Measurements from ENCODE around the gene SLC47A2. TPM values are rescaled to one million over a fixed set of nuclear protein-coding genes. Genes with fewer than 3 reads are reported as not detected.

The SLC47A2 gene
- total RNA-seq, 1 donor from 2014 or later, result not detected

DNA sequence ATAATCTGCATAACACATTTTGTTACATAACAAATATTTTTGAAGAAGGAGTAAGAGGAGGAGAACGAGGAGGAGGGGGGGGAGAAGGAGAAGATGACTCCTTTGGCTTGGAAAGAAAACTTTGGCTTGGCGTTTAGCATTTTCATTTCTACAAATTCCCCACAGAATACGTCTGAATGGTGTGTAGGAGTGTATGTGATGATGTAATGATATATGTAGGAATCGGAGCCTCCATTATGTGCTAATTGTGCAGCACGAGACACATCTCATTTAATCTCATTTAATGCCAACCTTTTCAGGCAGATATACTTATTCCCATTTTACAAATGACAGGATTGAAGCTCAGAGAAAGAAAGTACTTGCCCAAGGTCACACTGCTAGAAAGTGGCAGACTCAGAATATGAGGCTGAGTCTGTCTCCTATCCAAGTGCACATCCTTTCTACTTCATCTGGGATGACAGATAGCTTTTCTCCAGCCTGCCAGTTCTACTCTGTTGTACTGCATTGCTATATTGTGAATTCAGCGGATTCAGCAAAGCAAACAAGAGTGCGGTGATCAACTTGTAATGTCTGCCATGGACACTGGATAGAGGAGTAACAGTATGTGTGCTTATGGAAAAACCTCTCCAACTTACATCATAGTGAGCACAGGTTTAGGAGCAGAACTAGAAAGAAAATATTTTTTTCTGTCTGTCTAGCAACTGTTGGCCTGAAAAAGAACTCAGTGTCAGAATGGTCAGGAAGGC lies 10.4 kb upstream of the SLC47A2 start:
- Mint-ChIP-seq H3K36me3 (ENCODE audit: low read depth) (no peaks in the 10 kb centered on the region), H3K27ac (no peak overlapping the region), H3K4me3 (no peak overlapping the region), H3K4me1 (peaks cover 2% of the 10 kb centered on the region), H3K27me3 (peaks cover 12% of the 10 kb centered on the region), H3K9me3 (no peaks in the 10 kb centered on the region)
- intact Hi-C loops (cut with micrococcal nuclease), result no loop called here
- DNase-seq, result no peak

DNA sequence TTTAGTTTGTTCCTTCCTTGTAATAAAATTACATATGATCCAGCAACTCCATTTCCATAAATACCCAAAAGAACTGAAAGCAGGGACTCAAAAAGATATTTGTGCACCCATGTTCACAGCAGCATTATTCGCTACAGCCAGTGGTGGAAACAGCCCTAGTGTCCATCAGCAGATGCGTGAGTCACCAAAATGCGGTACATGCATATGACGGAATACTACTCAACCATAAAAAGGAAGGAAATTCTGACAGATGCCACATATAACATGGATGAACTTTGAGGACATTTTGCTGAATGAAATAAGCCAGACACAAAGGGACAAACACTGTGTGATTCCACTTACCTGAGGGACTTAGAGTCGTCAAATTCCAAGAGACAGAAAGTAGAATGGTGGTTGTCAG lies 9.1 kb upstream of the SLC47A2 start:
- peaks cover 2% of the 10 kb centered on the region for H3K4me1 Mint-ChIP-seq
- H3K27ac Mint-ChIP-seq, result no peak overlapping the region
- no peak overlapping the region for H3K4me3 Mint-ChIP-seq
- intact Hi-C loops (cut with micrococcal nuclease), result no loop called here
- H3K9me3 Mint-ChIP-seq, result no peaks in the 10 kb centered on the region
- H3K36me3 Mint-ChIP-seq (ENCODE audit: low read depth), result no peaks in the 10 kb centered on the region
- no peak for DNase-seq
- peaks cover 12% of the 10 kb centered on the region for H3K27me3 Mint-ChIP-seq

DNA sequence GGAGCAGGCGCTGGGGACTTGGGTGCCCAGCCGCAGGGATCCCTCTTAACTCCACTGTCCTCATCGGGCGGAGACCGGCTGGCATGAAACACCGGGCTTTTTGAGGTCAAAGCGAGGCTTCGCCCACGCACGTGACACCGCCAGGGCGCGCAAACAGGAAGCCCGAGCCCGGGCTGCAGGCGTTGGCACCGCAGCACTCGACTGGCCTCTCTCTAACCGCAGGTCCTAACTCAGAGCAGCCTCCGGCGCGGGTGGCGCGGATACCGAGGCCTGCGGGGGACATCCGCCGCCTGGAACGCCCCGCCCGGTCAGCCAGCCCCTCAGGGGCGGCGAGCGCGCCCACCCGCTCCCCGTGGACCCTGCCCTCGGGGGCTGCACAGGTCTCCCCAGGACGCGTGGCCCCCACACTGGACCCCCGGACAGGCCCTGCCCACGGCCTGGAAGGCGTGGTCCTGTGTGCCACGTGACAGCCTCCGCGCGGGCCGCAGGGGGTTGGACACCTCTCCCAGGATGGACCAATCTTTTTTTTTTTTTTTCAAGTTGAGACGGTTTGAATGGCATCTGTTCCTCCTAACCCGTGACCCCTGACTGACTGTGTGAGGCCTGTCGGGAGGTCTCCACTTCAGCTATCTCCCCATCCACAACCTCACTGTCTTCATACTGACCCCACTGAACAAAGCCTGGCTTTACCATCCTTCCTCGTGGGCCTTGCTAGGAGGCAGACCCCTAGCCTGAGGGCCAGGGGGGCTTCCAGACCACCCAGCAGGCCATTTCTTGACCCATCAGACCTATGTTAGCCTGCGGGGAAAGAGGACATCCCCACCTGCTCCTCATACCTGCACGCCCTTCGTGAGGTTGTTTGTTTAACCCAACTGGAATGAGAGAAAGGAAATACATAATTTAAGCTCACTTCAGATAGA lies 8.4 kb upstream of the SLC47A2 start:
- no peaks in the 10 kb centered on the region for H3K36me3 Mint-ChIP-seq (ENCODE audit: low read depth)
- intact Hi-C loops (cut with micrococcal nuclease), result no loop called here
- H3K4me1 Mint-ChIP-seq, result peaks cover 2% of the 10 kb centered on the region
- DNase-seq, result no peak
- no peak overlapping the region for H3K27ac Mint-ChIP-seq
- peaks cover 12% of the 10 kb centered on the region for H3K27me3 Mint-ChIP-seq
- no peaks in the 10 kb centered on the region for H3K9me3 Mint-ChIP-seq
- H3K4me3 Mint-ChIP-seq, result no peak overlapping the region

DNA sequence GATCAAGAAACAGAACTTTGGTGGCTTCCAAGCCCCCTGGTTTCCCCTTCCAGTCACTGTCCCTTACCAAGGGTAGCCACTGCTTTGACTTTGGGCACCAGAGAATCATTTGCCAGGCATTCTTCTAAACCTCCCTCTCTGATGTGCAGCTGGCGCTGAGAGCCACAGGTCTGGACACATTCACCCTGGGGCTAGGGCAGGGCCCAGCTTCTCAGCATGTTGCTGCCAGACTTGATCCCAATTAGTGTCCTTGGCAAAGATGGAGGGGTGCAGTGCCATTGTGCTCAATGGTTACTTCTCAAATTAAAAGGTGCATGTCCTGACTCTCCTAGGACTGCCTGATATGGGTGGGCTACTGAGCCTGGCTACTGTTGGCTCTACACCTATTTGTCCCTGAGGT lies 7.6 kb upstream of the SLC47A2 start:
- Mint-ChIP-seq H3K27me3 (peaks cover 12% of the 10 kb centered on the region), H3K9me3 (no peaks in the 10 kb centered on the region), H3K4me3 (no peak overlapping the region), H3K27ac (no peak overlapping the region), H3K36me3 (ENCODE audit: low read depth) (no peaks in the 10 kb centered on the region), H3K4me1 (peaks cover 2% of the 10 kb centered on the region)
- intact Hi-C loops (cut with micrococcal nuclease), result no loop called here
- DNase-seq, result no peak

DNA sequence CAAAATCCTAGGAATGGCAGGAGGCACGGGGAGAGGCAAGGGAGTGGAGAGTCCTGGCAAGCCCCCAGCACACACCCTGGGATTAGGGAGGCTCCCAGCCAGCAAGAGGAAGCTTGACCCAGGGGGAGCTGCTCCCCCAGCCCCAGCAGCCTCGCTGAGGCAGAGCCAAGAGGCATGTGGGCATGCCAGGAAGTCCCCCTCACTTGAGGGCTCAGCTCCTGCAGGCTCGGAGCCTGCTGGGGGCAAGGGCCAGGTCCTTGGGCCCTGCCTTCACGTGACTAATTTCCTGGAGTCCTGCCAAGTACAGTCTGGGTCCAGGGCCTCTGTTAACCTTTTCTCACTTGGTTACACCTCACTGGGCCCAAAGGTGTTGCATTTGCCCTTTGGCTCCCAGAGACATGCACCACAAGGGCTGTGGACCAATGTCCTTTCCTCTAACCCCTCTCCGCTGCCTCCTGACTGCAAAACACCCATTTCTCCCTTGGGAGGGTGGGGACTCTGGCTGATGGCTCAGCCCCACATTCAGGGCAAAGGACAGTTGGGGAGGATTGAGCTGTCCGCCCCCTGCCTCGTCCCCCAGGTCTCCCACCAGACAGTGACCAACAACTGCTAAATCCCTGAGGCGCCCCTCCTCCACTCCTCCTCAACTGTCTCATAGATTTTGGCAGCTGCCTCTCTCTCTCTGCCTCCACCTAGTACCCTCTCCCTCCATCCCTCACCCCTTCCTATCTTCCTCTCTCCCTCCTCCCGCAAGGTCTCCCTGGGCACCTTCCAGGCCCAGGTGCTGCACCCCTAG lies 4.4 kb upstream of the SLC47A2 start:
- no peaks in the 10 kb centered on the region for H3K36me3 Mint-ChIP-seq (ENCODE audit: low read depth)
- H3K4me1 Mint-ChIP-seq, result peaks cover 2% of the 10 kb centered on the region
- DNase-seq, result no peak
- intact Hi-C loops (cut with micrococcal nuclease), result no loop called here
- no peaks in the 10 kb centered on the region for H3K9me3 Mint-ChIP-seq
- no peak overlapping the region for H3K27ac Mint-ChIP-seq
- peaks cover 12% of the 10 kb centered on the region for H3K27me3 Mint-ChIP-seq
- no peak overlapping the region for H3K4me3 Mint-ChIP-seq

DNA sequence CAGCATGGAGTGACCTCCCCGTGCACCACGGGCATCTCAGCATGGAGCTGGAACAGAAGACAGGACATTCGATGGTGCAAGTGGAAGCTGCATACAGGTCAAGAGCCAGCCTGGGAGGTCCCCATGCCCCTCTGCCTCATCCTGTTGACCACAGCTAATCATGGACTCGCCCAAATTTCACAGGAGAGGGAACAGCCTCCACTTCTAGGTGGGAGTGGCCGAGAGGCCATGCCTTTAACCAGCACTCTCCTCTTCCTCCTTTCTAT lies 3.8 kb upstream of the SLC47A2 start:
- Mint-ChIP-seq H3K9me3 (no peaks in the 10 kb centered on the region), H3K27me3 (peaks cover 6% of the 10 kb centered on the region), H3K27ac (no peak overlapping the region), H3K4me3 (no peak overlapping the region), H3K4me1 (peaks cover 1% of the 10 kb centered on the region), H3K36me3 (ENCODE audit: low read depth) (no peaks in the 10 kb centered on the region)
- no peak for DNase-seq
- intact Hi-C loops (cut with micrococcal nuclease), result no loop called here

DNA sequence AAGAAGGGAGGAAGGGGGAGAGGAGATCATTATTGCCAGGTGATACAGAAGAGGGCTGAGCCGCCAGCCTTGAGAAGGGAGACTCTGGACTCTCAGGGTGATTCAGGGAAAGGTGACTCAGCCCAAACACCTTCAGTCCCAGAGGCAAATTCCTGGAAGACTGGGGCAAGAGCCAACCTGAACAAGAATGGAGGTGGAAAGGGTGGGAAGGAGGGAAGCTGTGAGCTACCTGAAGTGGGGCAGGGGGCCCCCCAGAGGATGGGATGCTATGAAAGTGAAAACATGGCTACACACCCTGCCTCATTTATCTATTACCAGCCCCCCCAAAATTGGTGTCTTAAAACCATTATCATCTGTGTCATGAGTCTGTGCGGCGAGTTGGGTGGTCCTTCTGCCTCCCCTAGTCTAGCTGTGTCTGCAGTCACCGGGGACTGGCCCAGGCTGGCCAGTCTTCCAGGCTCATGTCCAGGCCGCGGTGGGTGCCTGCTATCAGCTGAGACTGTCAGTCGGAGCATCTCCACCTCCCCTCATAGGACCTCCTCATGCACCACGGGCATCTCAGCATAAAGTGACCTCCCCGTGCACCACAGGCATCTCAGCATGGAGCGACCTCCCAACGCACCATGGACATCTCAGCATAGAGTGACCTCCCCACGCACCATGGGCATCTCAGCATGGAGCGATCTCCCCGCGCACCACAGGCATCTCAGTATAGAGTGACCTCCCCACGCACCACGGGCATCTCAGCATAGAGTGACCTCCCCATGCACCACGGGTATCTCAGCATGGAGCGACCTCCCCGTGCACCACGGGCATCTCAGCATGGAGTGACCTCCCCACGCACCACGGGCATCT lies 3.2 kb upstream of the SLC47A2 start:
- Mint-ChIP-seq H3K27me3 (peaks cover 4% of the 10 kb centered on the region), H3K9me3 (no peaks in the 10 kb centered on the region), H3K36me3 (ENCODE audit: low read depth) (no peaks in the 10 kb centered on the region), H3K4me1 (no peaks in the 10 kb centered on the region), H3K4me3 (no peak overlapping the region), H3K27ac (no peak overlapping the region)
- intact Hi-C loops (cut with micrococcal nuclease), result no loop called here
- no peak for DNase-seq

DNA sequence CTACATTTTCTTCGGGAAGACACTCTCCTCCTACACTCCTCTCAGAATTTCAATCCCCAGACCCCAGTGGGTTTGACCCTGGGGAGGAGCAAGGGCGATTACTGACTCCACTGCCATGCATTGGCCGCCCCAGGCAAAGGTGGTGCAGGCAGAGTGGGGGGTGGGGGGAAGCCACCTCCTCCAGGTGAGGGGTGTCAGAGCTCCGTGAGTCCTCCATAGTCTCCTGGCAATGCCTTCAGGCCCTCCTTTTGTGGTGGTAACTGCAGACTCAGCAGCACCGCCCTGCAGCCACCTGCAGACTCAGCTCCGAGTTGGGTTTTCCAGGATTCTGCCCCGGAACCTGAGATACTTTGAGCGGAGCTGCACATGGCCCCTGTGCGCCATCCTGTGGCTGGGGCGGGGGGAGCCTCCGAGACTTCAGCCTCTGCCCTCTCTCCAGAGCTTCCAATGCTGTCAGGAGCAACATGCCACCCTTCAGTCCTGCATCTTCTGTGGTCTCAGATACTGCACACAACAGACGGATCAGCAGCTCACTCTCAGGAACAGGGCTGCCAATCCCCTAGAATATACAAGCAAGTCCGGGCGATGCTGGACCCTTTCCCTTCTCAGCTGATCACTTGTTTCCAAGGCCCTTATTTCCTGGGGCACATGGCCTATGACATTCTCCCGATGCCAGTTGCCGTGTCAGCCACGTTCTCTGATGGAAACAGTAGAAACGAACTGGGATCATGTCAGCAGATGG lies 2.4 kb upstream of the SLC47A2 start:
- Mint-ChIP-seq H3K27ac (no peak overlapping the region), H3K4me3 (no peak overlapping the region), H3K36me3 (ENCODE audit: low read depth) (no peaks in the 10 kb centered on the region), H3K27me3 (peaks cover 2% of the 10 kb centered on the region), H3K4me1 (no peaks in the 10 kb centered on the region), H3K9me3 (no peaks in the 10 kb centered on the region)
- no peak for DNase-seq
- intact Hi-C loops (cut with micrococcal nuclease), result no loop called here

DNA sequence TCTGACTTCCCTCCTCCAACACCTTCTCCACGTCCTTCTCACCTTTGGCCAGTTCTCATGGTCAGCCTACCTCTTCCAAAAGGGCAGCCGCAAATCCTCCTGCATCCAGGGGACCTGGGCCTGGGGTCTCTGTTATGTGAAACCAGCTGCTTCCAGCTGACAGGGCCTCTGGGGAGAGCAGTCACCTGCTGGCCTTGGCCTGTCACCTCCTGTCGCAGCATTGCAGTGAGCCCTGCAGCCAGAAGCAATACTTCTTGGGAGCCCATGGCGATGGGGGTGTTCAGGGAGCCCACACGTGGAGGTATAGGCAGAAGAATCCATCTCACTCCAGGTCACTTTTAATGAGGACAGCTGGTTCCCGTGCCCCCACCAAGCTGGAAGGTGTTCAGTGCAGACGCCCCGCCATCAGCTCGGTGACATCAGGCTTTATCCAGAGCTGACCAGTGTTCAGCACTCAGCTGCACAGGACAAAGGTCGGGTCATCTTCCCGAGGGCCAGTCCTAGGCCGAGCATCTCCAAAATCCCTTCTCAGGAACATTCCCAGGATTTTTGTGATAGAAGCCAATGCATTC lies 1.7 kb upstream of the SLC47A2 start:
- intact Hi-C loops (cut with micrococcal nuclease), result no loop called here
- Mint-ChIP-seq H3K9me3 (no peaks in the 10 kb centered on the region), H3K4me1 (no peaks in the 10 kb centered on the region), H3K27me3 (peaks cover 2% of the 10 kb centered on the region), H3K27ac (no peak overlapping the region), H3K4me3 (no peak overlapping the region), H3K36me3 (ENCODE audit: low read depth) (no peaks in the 10 kb centered on the region)
- DNase-seq, result no peak

DNA sequence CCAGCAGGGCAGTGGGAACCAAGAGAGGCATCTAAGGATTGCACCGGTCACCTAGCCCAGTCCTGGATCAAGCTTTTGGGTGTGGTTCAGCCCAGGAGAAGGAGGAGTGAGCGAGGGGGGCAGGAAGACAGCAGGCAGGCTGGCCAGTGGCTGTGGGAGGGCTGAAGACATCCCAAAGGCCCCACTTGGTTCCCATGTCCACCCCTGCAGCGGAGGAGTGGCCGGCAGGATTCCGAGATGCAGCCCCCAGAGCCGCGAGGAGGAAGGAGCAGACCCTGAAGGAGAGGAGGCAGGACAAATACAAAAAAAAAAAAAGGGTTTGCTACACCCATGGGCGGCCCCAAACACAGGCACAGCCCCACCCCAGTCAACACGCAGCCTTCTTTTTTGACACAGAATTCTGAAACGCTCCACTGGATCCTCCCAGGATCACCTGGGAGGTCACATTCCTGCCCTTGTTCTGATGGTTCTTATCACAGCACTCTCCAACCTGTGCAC lies 1.1 kb upstream of the SLC47A2 start:
- Mint-ChIP-seq H3K4me3 (no peak overlapping the region), H3K9me3 (no peaks in the 10 kb centered on the region), H3K27me3 (peaks cover 2% of the 10 kb centered on the region), H3K4me1 (no peaks in the 10 kb centered on the region), H3K36me3 (ENCODE audit: low read depth) (no peaks in the 10 kb centered on the region), H3K27ac (no peak overlapping the region)
- intact Hi-C loops (cut with micrococcal nuclease), result no loop called here
- DNase-seq, result no peak

DNA sequence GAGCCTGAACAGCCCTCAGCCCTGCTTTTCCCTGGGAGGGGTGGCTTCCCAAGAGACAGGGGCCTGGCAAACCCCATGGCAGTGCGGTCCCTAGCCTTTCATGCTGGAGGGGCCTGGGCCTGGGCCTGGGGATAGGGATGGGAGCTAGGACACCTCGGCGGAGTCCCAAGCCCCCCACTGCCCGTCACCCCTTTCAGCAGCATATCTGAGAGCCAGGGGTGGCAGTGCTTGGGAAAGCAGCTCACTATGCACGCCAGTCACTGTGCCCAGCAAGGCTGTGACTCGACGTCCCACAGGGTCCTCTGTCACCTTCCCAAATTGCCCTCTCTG lies 612 bp upstream of the SLC47A2 start:
- no peaks in the 10 kb centered on the region for H3K9me3 Mint-ChIP-seq
- intact Hi-C loops (cut with micrococcal nuclease), result no loop called here
- H3K4me1 Mint-ChIP-seq, result no peaks in the 10 kb centered on the region
- DNase-seq, result no peak
- H3K27ac Mint-ChIP-seq, result no peak overlapping the region
- H3K27me3 Mint-ChIP-seq, result no peaks in the 10 kb centered on the region
- no peak overlapping the region for H3K4me3 Mint-ChIP-seq
- no peaks in the 10 kb centered on the region for H3K36me3 Mint-ChIP-seq (ENCODE audit: low read depth)

DNA sequence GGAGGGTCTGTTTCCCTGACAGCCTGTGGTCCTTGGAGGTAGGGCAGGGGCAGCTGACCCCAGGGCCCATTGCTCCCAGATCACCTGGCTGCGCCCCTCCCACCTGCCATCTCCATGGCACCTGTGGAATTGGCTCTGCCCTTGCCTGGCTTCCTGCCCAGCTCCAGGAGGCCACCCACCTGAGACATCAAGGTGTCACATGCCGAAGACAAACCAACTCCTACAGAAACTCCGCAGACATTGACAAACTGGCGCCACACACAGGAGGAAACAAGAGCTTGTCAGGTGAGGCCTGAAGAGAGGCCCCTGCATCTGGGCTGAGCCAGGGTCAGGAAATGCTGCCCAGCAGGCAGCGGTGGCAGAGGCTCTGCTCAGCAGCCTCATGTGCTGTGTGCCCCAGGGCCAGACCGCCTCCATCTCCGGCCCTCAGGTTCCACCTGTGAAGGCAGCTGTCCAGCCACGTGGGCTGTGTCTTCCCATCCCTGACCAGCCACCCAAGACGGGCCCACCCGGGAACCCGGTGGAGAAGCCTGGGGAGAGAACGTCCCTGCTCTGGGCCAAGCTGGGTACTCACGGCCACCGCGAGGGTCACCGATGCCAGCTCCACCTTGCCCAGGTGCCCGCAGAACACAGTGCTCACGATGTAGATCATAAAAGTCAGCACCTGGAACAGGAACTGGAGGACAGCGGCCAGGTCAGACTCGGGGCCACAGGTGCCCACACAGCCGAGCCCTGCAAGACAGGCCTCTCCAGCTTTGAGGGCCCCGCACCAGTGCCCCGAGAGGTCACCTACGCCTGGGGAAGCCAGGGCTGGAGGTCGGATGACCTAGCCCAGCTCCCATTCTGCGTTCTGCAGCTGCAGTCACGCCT lies 1.6 kb downstream of the SLC47A2 start:
- Mint-ChIP-seq H3K36me3 (ENCODE audit: low read depth) (no peaks in the 10 kb centered on the region), H3K9me3 (no peaks in the 10 kb centered on the region), H3K4me1 (no peaks in the 10 kb centered on the region), H3K27me3 (no peaks in the 10 kb centered on the region), H3K27ac (no peak overlapping the region), H3K4me3 (no peak overlapping the region)
- no peak for DNase-seq
- intact Hi-C loops (cut with micrococcal nuclease), result no loop called here

All from activated CD4-positive, alpha-beta T cell treated with anti-CD3 and anti-CD28 coated beads, Interleukin-2, amount 10 ng/mL, durations not matched to agents 24 days and 14 days (primary cell).